IMR-90 (cell line): ENCODE measurements around the gene RFPL3. TPM values are rescaled to one million over a fixed set of nuclear protein-coding genes. Genes with fewer than 3 reads are reported as not detected.

Source experiments
- ATAC-seq: fragments of 200-7000 bp; cut with Tn5 transposase; 2 replicates; pipeline ENCODE4 v1.9.1; 2020; ENCODE audit warnings: low read depth, mild to moderate bottlenecking, moderate library complexity
- BruUV-seq: library from RNA; stranded (reverse); fragments of 400-500 nt; replicated peaks from 2 replicates; lab custom pipeline; 2021; lab: Mats Ljungman, UMichigan
- CTCF ChIA-PET: fragments of 300-600 bp; formaldehyde crosslinking; extraction: SDS; loops from one replicate; lab custom pipeline; 2021; ENCODE audit warnings: antibody characterized with exemption; lab: Yijun Ruan, JAX
- POLR2A ChIA-PET: fragments of 300-600 bp; sonication (Branson Sonifier 250); formaldehyde crosslinking; loops from one replicate; lab custom pipeline; 2022; ENCODE audit warnings: antibody characterized with exemption; ENCODE audit not compliant: unreplicated experiment; lab: Charles Lee
- DNase-seq: peaks from one replicate; pipeline ENCODE4 v3.0.0; 2013
- H2AFZ ChIP-seq: replicated peaks from 2 replicates; pipeline ENCODE3; 2013; ENCODE audit warnings: low read length, mild to moderate bottlenecking; ENCODE audit not compliant: poor library complexity
- H2AK5ac ChIP-seq: 2 replicates; pipeline ENCODE4 v1.6.1; 2013; ENCODE audit warnings: low read depth, low read length, inconsistent platforms
- H2AK9ac ChIP-seq: replicated peaks from 2 replicates; pipeline ENCODE3; 2013; ENCODE audit warnings: mild to moderate bottlenecking, low read depth, low read length, moderate library complexity; ENCODE audit not compliant: poor library complexity
- H2BK120ac ChIP-seq: 2 replicates; pipeline ENCODE4 v1.6.1; 2013; ENCODE audit warnings: low read depth, low read length, inconsistent platforms
- H2BK15ac ChIP-seq: 3 replicates; pipeline ENCODE4 v1.6.1; 2013; ENCODE audit warnings: low read depth, low read length, inconsistent platforms
- H2BK20ac ChIP-seq: 2 replicates; pipeline ENCODE4 v1.6.1; 2013; ENCODE audit warnings: low read depth, mild to moderate bottlenecking, inconsistent platforms, low read length, moderate library complexity
- H2BK5ac ChIP-seq: 2 replicates; pipeline ENCODE4 v1.6.1; 2013; ENCODE audit warnings: mild to moderate bottlenecking, low read depth, low read length, inconsistent platforms; ENCODE audit not compliant: poor library complexity, severe bottlenecking
- H3K14ac ChIP-seq: replicated peaks from 2 replicates; pipeline ENCODE4 v1.6.1; 2013; ENCODE audit warnings: low read depth, low read length, inconsistent platforms
- H3K18ac ChIP-seq: 2 replicates; pipeline ENCODE4 v1.6.1; 2013; ENCODE audit warnings: low read depth, low read length, control low read depth
- H3K23ac ChIP-seq: 2 replicates; pipeline ENCODE4 v1.6.1; 2013; ENCODE audit warnings: low read depth, low read length, inconsistent platforms
- H3K27ac ChIP-seq: 2 replicates; pipeline ENCODE4 v1.5.1; 2013; ENCODE audit warnings: mild to moderate bottlenecking, control low read depth, low read length; ENCODE audit not compliant: insufficient read depth
- H3K27me3 ChIP-seq: 2 replicates; pipeline ENCODE4 v1.6.1; 2013; ENCODE audit warnings: low read length; ENCODE audit not compliant: control insufficient read depth, insufficient read depth
- H3K36me3 ChIP-seq: 2 replicates; pipeline ENCODE4 v1.6.1; 2013; ENCODE audit warnings: low read length, mixed read lengths; ENCODE audit not compliant: control insufficient read depth, insufficient read depth
- H3K4ac ChIP-seq: 2 replicates; pipeline ENCODE4 v1.6.1; 2013; ENCODE audit warnings: low read depth, low read length, inconsistent platforms
- H3K4me1 ChIP-seq: 2 replicates; pipeline ENCODE4 v1.6.1; 2013; ENCODE audit warnings: low read length, mixed read lengths; ENCODE audit not compliant: control insufficient read depth, insufficient read depth
- H3K4me2 ChIP-seq: 2 replicates; pipeline ENCODE4 v1.6.1; 2013; ENCODE audit warnings: low read depth, mild to moderate bottlenecking, control low read depth, low read length, moderate library complexity
- H3K4me3 ChIP-seq: 2 replicates; pipeline ENCODE4 v1.5.1; 2013; ENCODE audit warnings: low read depth, mild to moderate bottlenecking, control low read depth, low read length, moderate library complexity; ENCODE audit not compliant: insufficient read depth
- H3K56ac ChIP-seq: 2 replicates; pipeline ENCODE4 v1.6.1; 2013; ENCODE audit warnings: low read length, inconsistent platforms; ENCODE audit not compliant: insufficient read depth; ENCODE audit errors: extremely low read depth
- H3K79me1 ChIP-seq, 2 experiments: 2 replicates each; pipeline ENCODE4 v1.6.1; 2013; ENCODE audit warnings: low read length in 2 of 2, inconsistent platforms in 1 of 2, low read depth in 1 of 2
- H3K9ac ChIP-seq: 2 replicates; pipeline ENCODE4 v1.6.1; 2013; ENCODE audit warnings: low read depth, low read length, control low read depth
- H3K9me1 ChIP-seq: 2 replicates; pipeline ENCODE4 v1.6.1; 2013; ENCODE audit warnings: low read length, inconsistent platforms; ENCODE audit not compliant: insufficient read depth
- H3K9me3 ChIP-seq: 2 replicates; pipeline ENCODE4 v1.6.1; 2013; ENCODE audit warnings: low read length; ENCODE audit not compliant: control insufficient read depth, insufficient read depth
- H4K20me1 ChIP-seq: 2 replicates; pipeline ENCODE4 v1.6.1; 2013; ENCODE audit warnings: low read length, inconsistent platforms; ENCODE audit not compliant: insufficient read depth
- H4K5ac ChIP-seq: 2 replicates; pipeline ENCODE4 v1.6.1; 2013; ENCODE audit warnings: mild to moderate bottlenecking, low read depth, low read length, control low read depth
- H4K8ac ChIP-seq, 2 experiments: 2 replicates each; pipeline ENCODE4 v1.6.1; 2013; ENCODE audit warnings: low read depth in 2 of 2, low read length in 2 of 2, control low read depth in 1 of 2, inconsistent platforms in 1 of 2
- H4K91ac ChIP-seq: 2 replicates; pipeline ENCODE4 v1.6.1; 2013; ENCODE audit warnings: low read depth, low read length, inconsistent platforms; ENCODE audit not compliant: insufficient read depth
- BHLHE40 ChIP-seq: fragments of 150-350 bp; IDR thresholded peaks from 2 replicates; pipeline ENCODE4 v1.6.1; 2016; ENCODE audit warnings: mild to moderate bottlenecking, low read depth, low read length
- CHD1 ChIP-seq: IDR thresholded peaks from 2 replicates; pipeline ENCODE4 v1.6.1; 2012; ENCODE audit warnings: low read depth, low read length, improper control_type of control experiment
- MAFK ChIP-seq: IDR thresholded peaks from 2 replicates; pipeline ENCODE4 v1.6.1; 2012; ENCODE audit warnings: low read depth, low read length, improper control_type of control experiment
- MAZ ChIP-seq: IDR thresholded peaks from 2 replicates; pipeline ENCODE4 v1.6.1; 2012; ENCODE audit warnings: low read depth, mild to moderate bottlenecking, low read length, improper control_type of control experiment, moderate library complexity, borderline replicate concordance
- MXI1 ChIP-seq: IDR thresholded peaks from 2 replicates; pipeline ENCODE4 v1.6.1; 2012; ENCODE audit warnings: low read depth, mild to moderate bottlenecking, low read length, moderate library complexity, borderline replicate concordance
- POLR2A ChIP-seq: IDR thresholded peaks from 2 replicates; pipeline ENCODE4 v1.6.1; 2012; ENCODE audit warnings: mild to moderate bottlenecking, low read depth, low read length
- RAD21 ChIP-seq: IDR thresholded peaks from 2 replicates; pipeline ENCODE4 v1.6.1; 2012; ENCODE audit warnings: low read length, improper control_type of control experiment
- RCOR1 ChIP-seq: IDR thresholded peaks from 2 replicates; pipeline ENCODE4 v1.6.1; 2012; ENCODE audit warnings: mild to moderate bottlenecking, low read length, improper control_type of control experiment; ENCODE audit not compliant: insufficient replicate concordance
- SMC3 ChIP-seq: fragments of 150-350 bp; IDR thresholded peaks from 2 replicates; pipeline ENCODE4 v1.6.1; 2016; ENCODE audit warnings: low read depth, mild to moderate bottlenecking, antibody characterized with exemption, low read length, moderate library complexity
- WGBS, 2 experiments: methylation state at CpG; one replicate each; pipeline versions ENCODE4 v1.1.5 to v1.1.7; 2013; ENCODE audit warnings: missing lambda C conversion rate in 2 of 2; ENCODE audit not compliant: insufficient read length in 1 of 2; ENCODE audit errors: extremely low coverage in 2 of 2; 5-methylcytosine and 5-hydroxymethylcytosine counted together
- dilution Hi-C: fragments of 300-500 bp; cut with HindIII; formaldehyde crosslinking; loops from one replicate; pipeline ENCODE4 v1.14.3; 2018; ENCODE audit warnings: low sequenced_read_pairs; ENCODE audit not compliant: unreplicated experiment
- in situ Hi-C: fragments of 300-500 bp; cut with MboI; formaldehyde crosslinking; loops from 3 replicates; pipeline ENCODE4 v1.14.3; 2019; ENCODE audit warnings: low sequenced_read_pairs, inconsistent platforms, mixed read lengths
- intact Hi-C: fragments of 100-400 bp; cut with micrococcal nuclease; formaldehyde crosslinking; loops from 2 replicates; pipeline ENCODE4 v1.10.0; 2022
- polyA plus RNA-seq, 3 experiments: library from polyadenylated mRNA; depleted of rRNA; stranded (reverse); fragments of >200 nt; gene quantifications; 2 replicates each; pipeline ENCODE4 v1.2.3, GENCODE V29; 2012; ENCODE audit warnings: low replicate concordance in 1 of 3
- total RNA-seq: library from RNA; depleted of rRNA; stranded (reverse); fragments of >200 nt; gene quantifications from 2 replicates; pipeline ENCODE4 v1.2.3, GENCODE V29; 2012
- TF ChIP-seq, protein P1 (sequence below): conservative IDR thresholded peaks from 2 replicates; pipeline ENCODE4 v1.5.1; 2012; ENCODE audit warnings: mild to moderate bottlenecking, low read depth, low read length, improper control_type of control experiment
- TF ChIP-seq, protein P2 (sequence below): fragments of 150-350 bp; IDR thresholded peaks from 2 replicates; pipeline ENCODE4 v1.6.1; 2016; ENCODE audit warnings: low read depth, mild to moderate bottlenecking, low read length, moderate library complexity, borderline replicate concordance

RFPL3 gene
- total and polyA plus RNA-seq, 2 of the 4 experiments (the other 2 are of a cell fraction), result not detected

DNA sequence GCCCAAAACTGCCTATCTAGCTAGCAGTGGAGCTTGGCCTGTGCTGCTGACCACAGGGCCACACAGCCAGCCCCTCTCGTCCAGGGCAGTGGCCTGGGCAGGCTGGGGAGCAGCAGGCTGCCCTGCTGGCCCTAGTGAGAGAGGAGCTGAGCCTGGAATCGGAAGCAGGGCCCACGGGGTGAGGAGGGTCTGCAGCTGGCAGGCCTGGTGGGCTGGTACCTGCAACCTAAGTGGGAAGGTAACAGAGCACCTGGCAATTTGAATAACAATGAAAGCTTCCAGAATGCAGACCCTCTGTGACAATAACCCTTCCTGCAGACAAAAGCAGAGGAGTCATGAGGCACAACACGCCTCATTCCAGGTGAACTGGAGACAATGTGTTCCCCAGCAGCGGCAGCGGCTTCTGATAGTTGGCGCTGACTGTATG, 31.8 kb upstream of the RFPL3 start:
- 75% methylated on average over 2 of the region's 7 CpGs; no CpG with 5 or more reads in 1 of the 2 experiments for WGBS, 2 experiments
- intact Hi-C loops (no loop called here), dilution Hi-C loops (no loop called here), in situ Hi-C loops (no loop called here)
- Histone ChIP-seq H4K8ac (no peak overlapping the region), H3K4me3 (no peak overlapping the region), H3K23ac (no peak overlapping the region), H3K9ac (no peak overlapping the region), H3K27ac (no peak overlapping the region), H4K20me1 (no peaks in the 10 kb centered on the region), H3K4me1 (no peaks in the 10 kb centered on the region), H3K9me1 (no peaks in the 10 kb centered on the region), H2AK5ac (no peak overlapping the region), H3K36me3 (no peaks in the 10 kb centered on the region), H2BK15ac (no peak overlapping the region), H3K4me2 (no peak overlapping the region), H4K91ac (no peak overlapping the region), H2AFZ (no peak overlapping the region), H3K9me3 (no peaks in the 10 kb centered on the region), H3K4ac (no peak overlapping the region), H4K5ac (no peak overlapping the region), H3K14ac (no peak overlapping the region), H2BK20ac (no peak overlapping the region), H2AK9ac (no peak overlapping the region), H3K56ac (no peak overlapping the region), H3K18ac (no peak overlapping the region), H3K27me3 (no peaks in the 10 kb centered on the region), H3K79me1 (no peaks in the 10 kb centered on the region), H2BK120ac (no peak overlapping the region), H2BK5ac (no peak overlapping the region)
- POLR2A ChIA-PET, result no interaction called here
- ATAC-seq, result no peak
- TF ChIP-seq MAZ, result no peak
- TF ChIP-seq RCOR1, result no peak
- TF ChIP-seq MXI1, result no peak
- no peak for TF ChIP-seq CHD1
- TF ChIP-seq, protein P1, sequence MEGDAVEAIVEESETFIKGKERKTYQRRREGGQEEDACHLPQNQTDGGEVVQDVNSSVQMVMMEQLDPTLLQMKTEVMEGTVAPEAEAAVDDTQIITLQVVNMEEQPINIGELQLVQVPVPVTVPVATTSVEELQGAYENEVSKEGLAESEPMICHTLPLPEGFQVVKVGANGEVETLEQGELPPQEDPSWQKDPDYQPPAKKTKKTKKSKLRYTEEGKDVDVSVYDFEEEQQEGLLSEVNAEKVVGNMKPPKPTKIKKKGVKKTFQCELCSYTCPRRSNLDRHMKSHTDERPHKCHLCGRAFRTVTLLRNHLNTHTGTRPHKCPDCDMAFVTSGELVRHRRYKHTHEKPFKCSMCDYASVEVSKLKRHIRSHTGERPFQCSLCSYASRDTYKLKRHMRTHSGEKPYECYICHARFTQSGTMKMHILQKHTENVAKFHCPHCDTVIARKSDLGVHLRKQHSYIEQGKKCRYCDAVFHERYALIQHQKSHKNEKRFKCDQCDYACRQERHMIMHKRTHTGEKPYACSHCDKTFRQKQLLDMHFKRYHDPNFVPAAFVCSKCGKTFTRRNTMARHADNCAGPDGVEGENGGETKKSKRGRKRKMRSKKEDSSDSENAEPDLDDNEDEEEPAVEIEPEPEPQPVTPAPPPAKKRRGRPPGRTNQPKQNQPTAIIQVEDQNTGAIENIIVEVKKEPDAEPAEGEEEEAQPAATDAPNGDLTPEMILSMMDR, result no peak
- TF ChIP-seq RAD21, result no peak
- TF ChIP-seq, protein P2, sequence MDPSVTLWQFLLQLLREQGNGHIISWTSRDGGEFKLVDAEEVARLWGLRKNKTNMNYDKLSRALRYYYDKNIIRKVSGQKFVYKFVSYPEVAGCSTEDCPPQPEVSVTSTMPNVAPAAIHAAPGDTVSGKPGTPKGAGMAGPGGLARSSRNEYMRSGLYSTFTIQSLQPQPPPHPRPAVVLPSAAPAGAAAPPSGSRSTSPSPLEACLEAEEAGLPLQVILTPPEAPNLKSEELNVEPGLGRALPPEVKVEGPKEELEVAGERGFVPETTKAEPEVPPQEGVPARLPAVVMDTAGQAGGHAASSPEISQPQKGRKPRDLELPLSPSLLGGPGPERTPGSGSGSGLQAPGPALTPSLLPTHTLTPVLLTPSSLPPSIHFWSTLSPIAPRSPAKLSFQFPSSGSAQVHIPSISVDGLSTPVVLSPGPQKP, result no peak
- TF ChIP-seq BHLHE40, result no peak
- no peak for TF ChIP-seq SMC3
- no peak for TF ChIP-seq MAFK
- no peak for TF ChIP-seq POLR2A
- no TSS peak for BruUV-seq
- CTCF ChIA-PET, result no interaction called here
- no peak for DNase-seq
